ENCODE data around the gene FBXW8.

The FBXW8 gene, protein sequence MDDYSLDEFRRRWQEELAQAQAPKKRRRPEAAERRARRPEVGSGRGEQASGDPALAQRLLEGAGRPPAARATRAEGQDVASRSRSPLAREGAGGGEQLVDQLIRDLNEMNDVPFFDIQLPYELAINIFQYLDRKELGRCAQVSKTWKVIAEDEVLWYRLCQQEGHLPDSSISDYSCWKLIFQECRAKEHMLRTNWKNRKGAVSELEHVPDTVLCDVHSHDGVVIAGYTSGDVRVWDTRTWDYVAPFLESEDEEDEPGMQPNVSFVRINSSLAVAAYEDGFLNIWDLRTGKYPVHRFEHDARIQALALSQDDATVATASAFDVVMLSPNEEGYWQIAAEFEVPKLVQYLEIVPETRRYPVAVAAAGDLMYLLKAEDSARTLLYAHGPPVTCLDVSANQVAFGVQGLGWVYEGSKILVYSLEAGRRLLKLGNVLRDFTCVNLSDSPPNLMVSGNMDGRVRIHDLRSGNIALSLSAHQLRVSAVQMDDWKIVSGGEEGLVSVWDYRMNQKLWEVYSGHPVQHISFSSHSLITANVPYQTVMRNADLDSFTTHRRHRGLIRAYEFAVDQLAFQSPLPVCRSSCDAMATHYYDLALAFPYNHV

DNA sequence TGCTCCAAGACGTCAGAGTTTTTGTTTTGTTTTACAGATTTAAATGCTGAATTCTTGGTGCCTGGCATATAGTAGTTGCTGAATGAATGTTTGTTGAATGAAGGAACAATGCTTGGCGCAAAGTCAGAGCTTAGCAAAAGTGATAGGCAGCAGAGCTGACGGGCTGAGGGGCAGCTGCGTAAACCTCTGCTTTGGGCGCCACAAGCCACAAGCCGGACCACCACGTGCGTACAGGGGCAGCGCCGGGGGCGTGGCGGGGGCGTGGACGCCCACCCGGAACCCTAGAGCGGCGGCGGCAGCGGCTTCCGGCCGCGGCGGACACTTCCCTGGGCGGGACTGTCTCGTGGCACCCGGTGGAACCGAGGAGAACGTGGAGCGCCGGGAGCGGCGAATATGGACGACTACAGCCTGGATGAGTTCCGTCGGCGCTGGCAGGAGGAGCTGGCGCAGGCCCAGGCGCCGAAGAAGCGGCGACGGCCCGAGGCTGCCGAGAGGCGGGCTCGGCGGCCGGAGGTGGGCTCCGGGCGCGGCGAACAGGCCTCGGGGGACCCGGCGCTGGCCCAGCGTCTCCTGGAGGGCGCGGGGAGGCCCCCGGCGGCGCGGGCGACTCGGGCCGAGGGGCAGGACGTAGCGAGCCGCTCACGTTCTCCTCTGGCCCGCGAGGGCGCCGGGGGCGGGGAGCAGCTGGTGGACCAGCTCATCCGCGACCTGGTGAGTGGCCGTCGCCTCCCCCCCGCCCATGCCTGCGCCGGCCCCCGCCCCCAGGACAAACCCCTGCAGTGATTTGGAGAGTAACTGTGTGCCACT lies at the start of gene FBXW8:
Gene FBXW8 (plus strand): TSS at position 306 of the 807 bp plus-strand sequence. CDS start 88 bp downstream, at position 394.
- DNase-seq = peak; percentile 63

DNA sequence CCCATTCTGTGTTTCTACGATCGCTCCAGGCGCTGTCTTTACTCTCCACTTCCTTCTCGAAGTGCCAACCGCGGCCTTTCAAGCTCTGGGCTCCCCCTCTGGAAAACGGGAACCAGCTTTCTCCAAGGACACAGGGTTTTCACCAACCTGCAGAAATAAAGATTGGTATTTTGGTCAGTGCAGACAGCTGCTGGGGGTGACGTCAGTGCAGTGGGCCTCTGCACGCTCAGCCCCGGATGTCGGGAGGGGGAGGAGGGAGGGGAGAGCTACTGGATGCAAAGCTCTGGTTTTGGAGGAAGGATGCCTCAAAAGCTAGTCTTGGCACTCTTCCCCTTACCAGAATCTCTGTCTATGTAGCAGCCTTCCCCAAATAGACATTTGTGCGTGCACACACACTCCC lies 49.4 kb upstream of the FBXW8 start:
- peak; percentile 19 for DNase-seq

DNA sequence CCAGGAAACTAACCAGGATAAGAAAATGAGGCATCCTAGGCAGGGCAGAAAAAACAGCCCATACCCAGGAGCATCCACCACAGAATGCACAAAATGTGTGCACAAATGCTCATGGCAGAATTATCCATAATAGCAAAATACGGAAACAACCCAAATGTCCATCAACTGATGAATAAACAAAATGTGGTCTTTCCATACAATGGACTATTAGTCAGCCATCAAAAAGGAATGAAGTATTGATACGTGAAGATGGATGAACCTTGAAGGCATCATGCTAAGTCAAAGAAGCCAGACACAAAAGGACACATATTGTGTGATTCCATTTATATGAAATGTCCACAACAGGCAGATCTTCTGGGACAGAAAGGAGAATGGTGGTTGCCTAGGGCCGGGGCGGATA lies 48.6 kb upstream of the FBXW8 start:
- no peak for DNase-seq

DNA sequence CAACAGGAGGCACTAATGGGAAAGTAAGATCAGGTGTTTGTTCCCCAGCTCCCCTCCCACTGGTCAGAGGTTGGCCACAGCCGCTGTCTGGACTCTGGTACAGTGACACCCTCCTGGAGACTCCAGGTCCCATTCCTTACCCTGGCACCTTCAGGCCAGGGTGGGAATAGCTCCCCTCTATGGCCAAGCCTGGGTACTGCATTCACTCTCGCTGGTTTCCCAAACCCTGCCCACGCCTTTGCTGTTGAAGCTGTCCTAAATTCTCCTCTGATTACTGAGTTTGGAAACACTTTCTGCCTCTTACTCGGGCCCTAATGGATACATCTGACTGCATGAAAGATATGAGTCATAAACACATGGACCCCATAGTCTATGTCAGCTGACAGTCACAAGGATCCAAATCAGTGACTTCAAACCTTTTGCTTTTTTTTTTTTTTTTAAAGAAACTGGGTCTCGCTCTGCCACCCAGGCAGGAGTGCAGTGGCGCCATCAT lies 47.4 kb upstream of the FBXW8 start:
- DNase-seq = no peak

DNA sequence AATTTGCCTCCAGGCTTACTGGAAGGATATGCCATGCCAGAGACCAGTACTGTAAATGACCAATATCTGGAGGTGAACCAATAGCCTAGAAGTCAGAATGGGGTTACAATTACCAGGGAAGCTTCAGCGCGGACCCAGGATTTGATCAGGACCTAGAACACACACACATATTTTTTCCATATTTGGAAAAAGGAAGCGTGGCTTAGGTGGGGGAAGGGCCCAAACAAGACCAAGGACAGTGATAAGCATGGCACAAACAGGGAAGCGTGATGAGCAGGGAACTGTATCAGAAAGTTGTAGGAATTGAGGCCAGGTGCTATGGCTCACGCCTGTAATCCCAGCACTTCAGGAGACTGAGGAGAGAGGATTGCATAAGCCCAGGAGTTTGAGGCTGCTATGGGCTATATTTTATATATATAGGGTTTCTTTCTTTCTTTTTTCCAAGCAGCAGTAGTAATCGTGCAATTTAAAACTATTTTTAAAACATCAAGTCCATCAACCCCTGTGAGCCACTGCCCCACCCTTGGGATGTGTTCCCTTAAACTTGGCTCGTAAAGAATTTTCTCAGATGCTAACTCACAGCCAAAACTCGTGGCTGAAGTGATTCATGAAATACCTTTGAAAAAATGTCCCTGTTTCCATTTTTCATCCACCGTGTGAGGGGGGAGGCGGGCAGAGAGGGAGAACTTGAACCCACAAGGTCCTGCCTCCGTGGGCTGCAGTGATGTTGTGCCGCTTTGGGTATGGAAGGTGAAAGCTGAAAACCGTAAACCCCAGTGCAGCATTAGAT lies 46.2 kb upstream of the FBXW8 start:
- no peak for DNase-seq

DNA sequence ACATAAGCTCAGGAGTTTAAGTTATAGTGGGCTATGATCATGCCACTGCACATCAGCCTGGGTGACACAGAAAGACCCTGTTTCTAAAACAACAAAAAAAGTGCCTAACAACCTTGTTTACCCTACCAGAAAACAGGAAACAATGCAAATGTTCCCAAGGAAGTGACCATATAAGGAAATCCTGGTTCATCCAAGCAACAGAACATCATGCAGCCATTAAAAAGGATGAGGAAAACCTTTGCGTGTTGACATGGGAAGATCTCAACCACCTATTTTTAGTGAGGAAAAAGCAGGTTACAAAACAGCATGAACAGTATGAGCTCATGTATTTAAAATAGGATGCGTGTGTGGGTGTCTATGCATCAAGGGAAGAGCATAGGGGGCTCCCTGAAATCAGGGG lies 43.2 kb upstream of the FBXW8 start:
- DNase-seq = no peak

DNA sequence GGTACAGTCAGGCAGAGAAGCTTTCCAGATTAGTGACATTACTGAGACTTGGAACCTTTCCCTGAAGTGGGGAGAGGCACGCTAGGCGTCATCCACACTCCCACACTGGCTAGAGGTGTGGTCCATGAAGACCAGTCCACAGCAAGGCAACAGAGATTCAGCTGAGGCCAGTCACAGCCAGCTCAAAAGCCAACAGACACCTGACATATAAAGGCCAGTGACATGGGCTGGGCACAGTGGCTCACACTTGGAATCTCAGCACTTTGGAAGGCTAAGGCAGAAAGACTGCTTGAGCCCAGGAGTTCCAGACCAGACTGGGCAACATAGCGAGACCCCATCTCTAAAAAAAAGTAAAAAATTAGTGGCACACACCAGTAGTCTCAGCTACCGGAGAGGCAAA lies 40.4 kb upstream of the FBXW8 start:
- DNase-seq = no peak

DNA sequence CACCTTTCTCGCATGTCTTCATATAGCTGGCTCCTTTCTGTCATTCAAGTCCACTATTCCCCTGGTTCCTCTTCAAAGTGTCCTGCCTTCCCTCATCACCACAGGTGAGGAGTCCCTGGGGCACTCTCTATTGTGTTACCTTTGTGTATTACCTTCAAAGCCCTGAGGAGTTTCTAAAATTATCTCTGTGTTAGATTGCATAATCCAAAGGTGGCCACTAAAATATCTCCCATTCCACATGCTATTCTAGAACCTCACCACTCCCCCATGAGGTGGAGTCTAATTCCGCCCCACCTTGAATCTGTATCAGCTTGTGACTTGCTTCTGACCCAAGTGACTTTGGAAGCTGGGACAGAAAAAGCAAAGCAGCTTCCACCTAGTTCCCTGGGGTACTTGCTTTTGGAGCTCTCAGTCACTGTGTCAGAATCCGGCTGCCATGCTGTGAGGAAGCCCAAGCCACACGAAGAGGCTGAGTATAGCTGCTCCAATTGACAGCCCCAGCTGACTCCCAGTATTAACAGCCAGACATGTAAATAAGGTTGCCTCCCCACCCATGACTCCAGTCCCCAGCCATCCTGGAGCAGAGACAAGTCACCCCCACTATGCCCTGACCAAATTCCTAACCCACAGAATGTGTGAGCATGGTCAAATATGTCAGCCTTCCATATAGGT lies 36.3 kb upstream of the FBXW8 start:
- no peak for DNase-seq

DNA sequence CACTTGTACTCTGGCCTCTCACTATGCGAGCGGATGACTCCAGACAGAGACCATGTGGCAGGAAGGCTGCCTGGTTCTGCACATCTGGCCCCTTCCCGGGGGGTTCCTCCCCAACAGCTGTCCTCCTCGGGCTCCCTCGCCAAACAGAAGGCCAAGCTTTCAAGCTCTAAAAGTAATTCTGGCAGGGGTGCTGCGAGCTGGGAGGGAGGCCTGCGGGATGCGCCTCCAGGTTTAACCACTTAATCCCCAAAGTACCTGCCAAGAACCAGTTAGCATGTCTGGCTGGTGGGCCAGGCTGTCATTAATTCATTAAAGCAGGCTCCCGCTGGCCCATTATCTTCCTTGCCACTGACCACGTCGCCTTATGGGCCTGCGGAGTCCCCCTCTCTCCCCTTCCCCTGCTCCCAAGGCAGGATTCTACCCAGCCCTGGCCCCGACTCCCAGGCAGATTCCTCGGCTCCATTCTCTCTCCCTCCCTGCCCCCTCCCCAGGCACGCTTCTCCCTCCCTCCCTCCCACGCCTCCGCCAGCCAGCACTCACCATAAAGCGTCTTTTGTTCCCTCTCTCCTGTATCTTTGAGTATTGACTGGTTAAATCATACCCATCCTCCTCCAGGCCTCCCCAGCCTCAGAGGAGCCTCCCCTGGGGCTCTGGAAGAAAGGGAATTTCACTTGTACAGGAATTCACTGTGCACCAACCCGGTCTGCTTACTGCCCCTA lies 34.4 kb upstream of the FBXW8 start:
- no peak for DNase-seq

DNA sequence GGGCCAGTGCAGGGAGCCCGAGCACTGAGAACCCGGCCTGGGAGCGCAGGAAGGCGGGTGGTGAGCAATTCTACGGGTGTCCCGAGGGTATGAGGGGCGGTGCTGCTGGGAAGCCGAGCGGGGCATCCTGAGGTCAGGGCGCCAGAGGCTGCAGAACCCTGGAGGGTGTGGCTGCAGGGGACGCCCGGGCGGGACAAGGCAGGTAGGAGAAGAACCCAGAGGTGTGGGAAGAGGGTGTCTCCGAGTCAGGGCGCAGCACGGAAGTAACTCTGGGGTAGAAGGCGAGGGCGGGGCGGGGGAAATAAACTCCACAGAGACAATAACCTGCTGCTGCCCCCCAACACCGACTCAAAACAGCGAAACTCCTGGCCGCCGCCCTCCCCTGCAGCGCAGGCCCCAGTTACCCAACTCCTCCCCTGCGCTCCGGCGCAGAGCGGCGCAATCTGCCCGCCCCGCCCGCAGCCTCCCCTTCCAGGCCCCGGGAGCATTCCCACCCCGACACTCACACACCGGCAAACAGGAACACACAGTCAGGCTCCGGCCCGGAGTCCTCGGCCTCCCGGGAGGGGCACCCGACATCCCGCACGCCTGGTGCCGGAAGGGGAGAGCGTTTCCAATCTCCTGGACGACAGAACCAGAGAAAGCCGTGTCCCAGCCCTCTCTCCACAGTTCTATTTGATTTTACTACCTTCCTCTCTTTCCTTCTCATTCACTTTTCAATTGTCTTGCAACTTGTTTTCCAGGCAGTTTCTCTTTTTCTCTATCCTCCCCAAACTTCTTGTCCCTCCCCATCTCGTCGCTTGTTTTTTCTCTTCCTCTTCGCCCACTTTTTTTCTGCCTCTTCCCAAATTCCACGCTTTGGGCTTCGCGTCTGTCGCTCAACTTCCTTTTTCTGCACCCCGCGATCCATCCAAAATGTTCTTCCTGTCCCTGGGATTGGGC lies 31.9 kb upstream of the FBXW8 start:
- no peak for DNase-seq

DNA sequence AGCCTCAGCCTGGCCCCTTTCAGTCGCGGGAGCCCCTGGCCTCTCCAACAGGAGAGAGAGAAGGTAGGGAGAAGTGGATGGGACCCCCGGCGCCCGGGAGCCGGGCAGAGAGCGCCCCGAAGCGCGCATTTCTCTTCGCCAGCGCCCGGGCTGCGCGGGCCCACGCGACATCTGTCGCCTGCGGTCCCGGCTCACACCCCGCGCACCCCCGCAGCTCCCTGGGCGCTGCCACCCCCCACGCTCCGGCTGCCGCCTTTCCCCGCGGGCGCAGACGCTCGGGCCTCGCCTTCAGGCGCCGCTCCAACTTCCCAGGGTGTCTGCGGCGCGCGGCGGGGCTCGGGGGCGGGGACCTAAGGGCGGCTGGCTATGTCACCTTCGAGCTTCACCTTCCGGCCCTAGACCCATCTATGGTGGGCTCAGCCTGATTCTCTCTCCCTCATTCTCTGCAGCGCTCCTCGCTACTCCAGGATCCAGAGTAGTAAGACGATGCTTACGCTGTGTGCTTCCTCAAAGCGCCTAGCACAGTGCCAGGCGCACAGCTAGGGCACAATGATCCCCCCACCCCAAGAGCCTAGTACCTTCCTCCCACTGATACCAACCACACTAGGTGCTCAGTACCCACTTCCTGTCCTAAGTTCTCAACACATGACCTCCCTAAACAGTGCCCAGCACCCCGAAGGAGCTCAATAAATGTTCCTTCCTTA lies 31.1 kb upstream of the FBXW8 start:
- DNase-seq = no peak

DNA sequence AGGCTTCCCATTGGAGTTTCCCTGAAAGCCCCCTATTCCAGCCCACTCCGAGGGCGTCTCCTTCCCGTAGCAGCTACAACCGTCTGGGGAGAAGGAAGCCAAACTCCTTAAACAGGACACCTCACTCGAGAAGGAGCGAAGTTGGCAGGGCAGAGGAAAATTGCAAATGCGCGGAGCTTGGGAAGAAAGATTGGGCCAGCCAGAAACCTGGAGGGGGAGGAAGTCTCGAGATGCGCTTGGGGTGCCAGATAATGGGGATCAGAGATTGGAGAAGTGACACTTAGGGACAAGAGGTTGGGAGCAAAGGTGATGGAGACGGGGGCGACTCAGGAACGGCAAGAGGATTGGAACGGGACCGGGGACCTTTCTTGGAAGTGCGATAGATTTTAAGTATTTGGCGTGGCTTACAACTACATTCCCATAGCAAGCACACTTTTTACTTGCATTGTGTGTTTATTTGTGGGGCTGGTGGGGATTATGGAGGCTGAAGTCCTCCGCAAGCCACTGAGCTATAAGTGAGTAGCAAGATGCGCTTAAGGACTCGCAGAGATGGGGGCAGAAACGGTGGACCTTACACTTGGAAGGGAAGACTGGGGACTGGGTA lies 30.4 kb upstream of the FBXW8 start:
- no peak for DNase-seq

DNA sequence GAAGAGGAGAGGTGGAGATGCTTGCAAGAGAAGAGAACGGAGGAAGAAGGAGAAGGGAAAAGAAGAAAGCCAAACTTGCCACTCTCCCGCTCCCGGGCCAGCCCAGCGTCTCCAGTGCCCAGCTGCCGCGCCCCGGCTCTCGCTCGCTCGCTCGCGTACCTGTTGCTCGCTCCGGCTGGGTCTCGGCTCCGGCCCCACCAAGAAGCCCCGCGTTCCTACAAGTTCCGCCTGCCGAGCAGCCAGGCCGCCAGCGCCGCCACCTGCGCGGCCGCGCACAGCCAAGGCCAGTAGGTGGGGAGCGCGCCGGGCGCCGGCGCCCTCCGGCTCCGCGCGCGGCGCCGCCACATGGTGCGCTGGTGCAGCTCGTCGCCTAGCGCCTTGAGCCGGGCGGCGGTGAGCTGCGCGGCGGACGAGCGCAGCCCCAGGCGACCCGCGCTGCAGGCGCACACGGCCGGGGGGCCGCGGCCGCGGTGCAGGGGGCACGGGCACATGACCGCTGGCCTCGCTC lies 29.9 kb upstream of the FBXW8 start:
- peak; percentile 16 for DNase-seq

DNA sequence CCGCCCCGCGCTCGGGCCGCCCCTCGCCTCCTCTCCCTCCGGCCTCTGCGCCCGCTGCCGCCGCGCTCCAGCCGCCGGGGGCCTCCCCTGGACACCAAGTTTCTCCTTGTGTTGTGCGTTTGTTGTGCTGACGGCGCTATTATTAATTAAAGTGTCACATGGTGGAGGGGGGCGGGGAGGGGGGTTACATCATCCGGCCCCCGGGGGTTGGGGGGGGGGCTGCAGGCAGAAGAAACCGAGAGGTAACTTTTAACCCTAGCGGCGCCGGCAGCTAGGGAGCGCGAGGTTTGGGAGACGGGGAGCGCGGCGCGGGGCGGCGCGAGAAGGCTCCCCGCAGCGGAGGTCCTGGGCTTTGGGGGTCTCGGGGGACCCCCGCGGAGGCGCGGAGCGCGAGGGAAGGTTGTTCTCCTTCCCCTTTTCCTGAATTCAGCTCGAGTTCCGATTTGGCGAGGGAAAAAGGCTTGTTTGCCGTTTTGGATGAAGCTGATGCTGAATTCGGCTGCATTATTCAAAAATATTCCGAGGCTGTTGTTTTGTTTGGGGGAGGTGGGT lies 29.3 kb upstream of the FBXW8 start, which contains the start of gene HRK:
Gene HRK (minus strand): TSS at position 117 of the 552 bp plus-strand sequence. CDS start 134 bp downstream, outside the sequence.
- no peak for DNase-seq

DNA sequence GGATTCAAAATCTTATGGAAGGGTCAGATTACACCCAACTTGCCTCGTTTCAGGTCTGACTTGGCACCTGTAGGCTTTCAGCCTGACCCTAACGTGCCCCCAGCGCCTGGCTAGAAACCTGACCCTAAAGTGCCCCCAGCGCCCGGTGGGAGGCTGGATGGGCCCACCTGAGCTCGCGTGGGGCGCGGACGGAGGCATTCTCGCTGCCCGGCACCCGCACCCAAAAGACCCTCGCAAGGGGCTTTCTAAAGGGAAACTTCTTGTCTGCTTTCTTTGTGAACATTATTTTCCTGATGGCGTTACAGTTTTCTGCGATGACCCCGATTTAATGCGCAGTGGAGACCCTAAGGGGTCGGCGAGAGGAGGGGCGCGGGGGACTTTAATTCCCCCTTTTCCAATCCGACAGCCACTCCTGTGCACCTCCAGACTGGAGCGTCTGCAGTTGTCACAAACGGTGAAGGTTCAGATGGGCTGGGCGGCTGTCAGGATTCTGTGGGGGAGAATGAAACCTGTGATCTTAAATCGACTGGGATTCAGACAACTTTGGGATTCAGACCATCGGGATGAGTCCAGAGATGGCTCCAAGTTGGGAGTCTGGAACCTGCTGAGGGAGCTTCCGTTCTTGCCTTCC lies 28.8 kb upstream of the FBXW8 start:
- DNase-seq = no peak

DNA sequence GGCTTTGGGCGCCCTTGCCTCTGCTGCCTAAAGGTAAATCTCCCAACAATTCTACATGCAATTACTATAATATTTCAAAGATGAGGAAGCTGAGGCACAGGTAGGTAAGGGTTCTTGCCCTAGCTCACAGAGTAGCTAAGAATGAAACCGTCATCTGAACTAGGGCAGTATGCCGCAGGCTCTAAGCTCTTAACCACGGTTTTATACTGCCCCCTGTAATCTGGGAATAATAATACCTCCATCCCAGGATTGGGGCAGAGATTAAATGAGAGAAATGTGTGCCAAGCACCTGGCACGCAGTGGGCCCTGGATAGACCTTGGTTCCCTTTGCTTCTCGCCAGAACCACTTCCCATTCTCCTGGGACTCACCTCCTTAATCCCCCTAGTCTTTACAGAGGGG lies 28.0 kb upstream of the FBXW8 start:
- DNase-seq = no peak

DNA sequence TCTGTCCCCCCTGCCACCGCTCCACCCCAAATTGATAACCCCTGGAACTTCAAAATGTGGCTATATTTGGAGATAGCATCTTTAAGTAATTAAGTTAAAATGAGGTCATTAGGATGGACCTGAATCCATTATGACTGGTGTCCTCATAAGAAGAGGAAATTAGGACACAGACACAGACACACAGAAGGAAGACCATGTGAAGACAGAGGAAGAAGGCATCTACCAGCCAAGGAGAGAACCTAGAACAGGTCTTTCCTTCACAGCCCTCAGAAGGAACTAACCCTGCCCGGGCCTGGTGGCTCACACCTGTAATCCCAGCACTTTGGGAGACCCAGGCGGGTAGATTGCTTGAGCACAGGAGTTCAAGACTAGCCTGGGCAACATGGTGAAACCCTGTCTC lies 25.9 kb upstream of the FBXW8 start:
- no peak for DNase-seq

DNA sequence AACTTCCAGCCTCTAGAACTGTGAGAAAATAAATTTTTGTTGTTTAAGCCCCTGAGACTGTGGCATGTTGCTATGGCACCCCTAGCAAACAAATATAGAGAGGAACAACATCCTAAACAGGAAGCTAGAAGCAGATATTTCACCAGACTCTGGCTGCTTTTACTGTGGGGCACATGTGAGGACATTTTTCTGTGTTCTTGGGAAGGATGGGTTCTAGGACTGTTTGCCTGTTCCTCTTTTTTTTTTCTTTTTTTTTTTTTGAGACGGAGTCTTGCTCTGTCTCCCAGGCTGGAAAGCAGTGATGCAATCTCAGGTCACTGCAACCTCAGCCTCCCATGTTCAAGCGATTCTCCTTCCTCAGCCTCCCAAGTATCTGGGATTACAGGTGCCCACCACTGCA lies 25.3 kb upstream of the FBXW8 start:
- no peak for DNase-seq

All from activated naive CD4-positive, alpha-beta T cell treated with Interleukin-2 at 50 U/mL for 16 hours (primary cell).